Measurements from ENCODE around the gene ZNRF2. TPM values are rescaled to one million over a fixed set of nuclear protein-coding genes. Genes with fewer than 3 reads are reported as not detected.
A peak's percentile ranks its signal among the peaks of the same experiment; 100 is the strongest.

Gene ZNRF2
- total and polyA plus RNA-seq, 10 of the 15 experiments (the other 5 are each of a cell fraction or from before 2014, with no cell fraction given), result 1.2 to 20.4 (median 9.5) TPM

- H2AFZ ChIP-seq (ENCODE audit: control insufficient read depth, low read depth, low read length), result no peak overlapping the region
- TF ChIP-seq CREM (IDR thresholded peaks at IDR 0.05; ENCODE audit: low read depth) (no peak), ZNF24 (IDR thresholded peaks at IDR 0.05) (peak; percentile 69; the same call in 1 of the 2 replicates)
- no peaks in the 10 kb centered on the region for H3K27me3 ChIP-seq (replicated peaks in 1 of 2; ENCODE audit: control insufficient read depth in 2 of 2, insufficient read depth in 2 of 2, low read length in 1 of 2)
- H3K4me1 ChIP-seq (ENCODE audit: control insufficient read depth, insufficient read depth, low read length), result peaks cover 16% of the 10 kb centered on the region
- SMC1A ChIA-PET (ENCODE audit: uncharacterized antibody, unreplicated experiment), result interaction anchor here (1.5 to 12.0 kb wide), 2 partner anchors 69 kb away, joined by 4 to 202 read pairs; no protein-coding TSS in a partner anchor
- FAIRE-seq (no peak), DNase-seq (ENCODE audit: low read depth, low spot score) (no peak), ATAC-seq (no peak)
- no TSS peak for BruUV-seq (replicated peaks)
- in situ Hi-C loops (cut with MboI), result loop anchor here (5.0 kb wide), 1 partner anchor 120 kb away; no protein-coding TSS in a partner anchor
- no peak overlapping the region for H3K27ac ChIP-seq (ENCODE audit: control insufficient read depth, insufficient read depth)
- H4K20me1 ChIP-seq (ENCODE audit: control insufficient read depth, insufficient read depth), result no peaks in the 10 kb centered on the region
- RAD21 ChIA-PET (ENCODE audit: unreplicated experiment), result interaction anchor here (2.0 to 5.3 kb wide), 2 partner anchors 67 to 118 kb away, joined by 8 to 28 read pairs; no protein-coding TSS in a partner anchor
- CTCF ChIA-PET, result interaction anchor here (0.8 to 3.0 kb wide), 5 partner anchors 8 to 120 kb away, joined by 3 to 10 read pairs (median 4); no protein-coding TSS in a partner anchor
- H3K36me3 ChIP-seq (ENCODE audit: control insufficient read depth in 2 of 2, insufficient read depth in 2 of 2, low read length in 1 of 2), result no peaks in the 10 kb centered on the region
- H3K4me3 ChIP-seq, result no peak overlapping the region
- intact Hi-C loops (cut with micrococcal nuclease; ENCODE audit: unreplicated experiment), result loop anchor here (10.0 kb wide), 1 partner anchor 162 kb away; no protein-coding TSS in a partner anchor
- peaks cover 20% of the 10 kb centered on the region for H3K79me2 ChIP-seq (ENCODE audit: control insufficient read depth, insufficient read depth, low read length)
- 78% methylated on average over 3 of the region's 3 CpGs for WGBS (ENCODE audit: insufficient coverage, insufficient replicate concordance, low lambda C conversion rate, missing lambda C conversion rate)
- no peak overlapping the region for H3K9ac ChIP-seq (ENCODE audit: control insufficient read depth, insufficient read depth, low read length)
- H3K9me3 ChIP-seq (replicated peaks; ENCODE audit: control insufficient read depth, insufficient read depth, low read length), result no peaks in the 10 kb centered on the region
- POLR2A ChIA-PET, result no interaction called here
- no peak overlapping the region for H3K4me2 ChIP-seq (ENCODE audit: control insufficient read depth, insufficient read depth)
Observed at GRCh38 chr7:30282735-30283134, 1.7 kb upstream of the ZNRF2 start.

- WGBS (ENCODE audit: insufficient coverage, insufficient replicate concordance, low lambda C conversion rate, missing lambda C conversion rate), result under 1% methylated on average over 55 of the region's 72 CpGs
- ATAC-seq (peak; percentile 18), DNase-seq (ENCODE audit: low read depth, low spot score) (no peak), FAIRE-seq (no peak)
- no peaks in the 10 kb centered on the region for H4K20me1 ChIP-seq (ENCODE audit: control insufficient read depth, insufficient read depth)
- BruUV-seq (replicated peaks), result no TSS peak
- in situ Hi-C loops (cut with MboI) (no loop called here), intact Hi-C loops (cut with micrococcal nuclease; ENCODE audit: unreplicated experiment) (loop anchor here (2.0 to 10.0 kb wide), 6 partner anchors 38 to 220 kb away; partner anchors contain the start of gene GGCT)
- SMC1A ChIA-PET (ENCODE audit: uncharacterized antibody, unreplicated experiment), result interaction anchor here (1.0 to 1.6 kb wide), 4 partner anchors 9 to 69 kb away, joined by 3 read pairs; no protein-coding TSS in a partner anchor
- H3K27ac ChIP-seq (ENCODE audit: control insufficient read depth, insufficient read depth), result peak overlapping the region; percentile 83
- no peaks in the 10 kb centered on the region for H3K9me3 ChIP-seq (replicated peaks; ENCODE audit: control insufficient read depth, insufficient read depth, low read length)
- H2AFZ ChIP-seq (ENCODE audit: control insufficient read depth, low read depth, low read length), result peak overlapping the region; percentile 84
- no peaks in the 10 kb centered on the region for H3K27me3 ChIP-seq (replicated peaks in 1 of 2; ENCODE audit: control insufficient read depth in 2 of 2, insufficient read depth in 2 of 2, low read length in 1 of 2)
- peaks cover 11% of the 10 kb centered on the region for H3K4me1 ChIP-seq (ENCODE audit: control insufficient read depth, insufficient read depth, low read length)
- H3K4me3 ChIP-seq, result peak overlapping the region; percentile 61; the same call in 1 of the 2 replicates
- POLR2A ChIA-PET, result interaction anchor here (3.1 kb wide), 1 partner anchor 64 kb away, joined by 23 read pairs; no protein-coding TSS in a partner anchor
- H3K36me3 ChIP-seq (ENCODE audit: control insufficient read depth in 2 of 2, insufficient read depth in 2 of 2, low read length in 1 of 2), result no peaks in the 10 kb centered on the region
- CTCF ChIA-PET, result interaction anchor here (1.0 to 3.0 kb wide), 3 partner anchors 9 to 123 kb away, joined by 3 to 10 read pairs (median 3); no protein-coding TSS in a partner anchor
- H3K9ac ChIP-seq (ENCODE audit: control insufficient read depth, insufficient read depth, low read length), result peak overlapping the region; percentile 78
- H3K79me2 ChIP-seq (ENCODE audit: control insufficient read depth, insufficient read depth, low read length), result peaks cover 28% of the 10 kb centered on the region
- RAD21 ChIA-PET (ENCODE audit: unreplicated experiment), result interaction anchor here (1.3 to 5.3 kb wide), 3 partner anchors 40 to 106 kb away, joined by 3 to 28 read pairs (median 4); no protein-coding TSS in a partner anchor
- peak overlapping the region; percentile 42; the same call in 1 of the 2 replicates for H3K4me2 ChIP-seq (ENCODE audit: control insufficient read depth, insufficient read depth)
- TF ChIP-seq ZNF592 (IDR thresholded peaks at IDR 0.05) (no peak), NKRF (conservative IDR thresholded peaks at IDR 0.05) (no peak; the same call in 1 of the 2 replicates), POLR2A (IDR thresholded peaks at IDR 0.05; ENCODE audit: low read depth, low read length) (peak; percentile 1; the same call in 1 of the 2 replicates), RBBP5 (conservative IDR thresholded peaks at IDR 0.05) (no peak), POLR2AphosphoS5 (IDR thresholded peaks at IDR 0.05; ENCODE audit: low read length) (no peak), IKZF1 (conservative IDR thresholded peaks at IDR 0.05) (peak; percentile 84)
- TF ChIP-seq, protein P1, sequence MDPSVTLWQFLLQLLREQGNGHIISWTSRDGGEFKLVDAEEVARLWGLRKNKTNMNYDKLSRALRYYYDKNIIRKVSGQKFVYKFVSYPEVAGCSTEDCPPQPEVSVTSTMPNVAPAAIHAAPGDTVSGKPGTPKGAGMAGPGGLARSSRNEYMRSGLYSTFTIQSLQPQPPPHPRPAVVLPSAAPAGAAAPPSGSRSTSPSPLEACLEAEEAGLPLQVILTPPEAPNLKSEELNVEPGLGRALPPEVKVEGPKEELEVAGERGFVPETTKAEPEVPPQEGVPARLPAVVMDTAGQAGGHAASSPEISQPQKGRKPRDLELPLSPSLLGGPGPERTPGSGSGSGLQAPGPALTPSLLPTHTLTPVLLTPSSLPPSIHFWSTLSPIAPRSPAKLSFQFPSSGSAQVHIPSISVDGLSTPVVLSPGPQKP (IDR thresholded peaks at IDR 0.05; ENCODE audit: low read depth, low read length), result no peak
Observed at GRCh38 chr7:30285067-30285535, 704 bp downstream of the ZNRF2 start.

All from GM12878 (cell line).